SK-N-SH (cell line): Measurements from ENCODE around the gene TMPRSS9. TPM values are rescaled to one million over a fixed set of nuclear protein-coding genes. Genes with fewer than 3 reads are reported as not detected.
"Not testable (repeated sequence)": the region's sequence is repeated elsewhere in the genome, so short reads cannot be mapped to it uniquely, and the experiment has no call there.

Source experiments
- CTCF ChIA-PET: fragments of 300-600, 350-600 bp; formaldehyde crosslinking; extraction: SDS; loops from one replicate; lab custom pipeline; 2021; lab: Yijun Ruan, JAX
- POLR2A ChIA-PET: fragments of 350-600 bp; sonication (Branson Sonifier 250); formaldehyde crosslinking; extraction: SDS; loops from one replicate; lab custom pipeline; 2020; ENCODE audit warnings: antibody characterized with exemption, inconsistent platforms; lab: Yijun Ruan, JAX
- DNase-seq: peaks from one replicate; pipeline ENCODE4 v3.0.0; 2012
- H2AFZ ChIP-seq: fragments of 200-600 bp; sonication (generic); 2 replicates; pipeline ENCODE4 v1.8.1; 2016; ENCODE audit warnings: antibody characterized with exemption, mild to moderate bottlenecking, low read depth
- H3F3A ChIP-seq: fragments of 200-600 bp; sonication (generic); replicated peaks from 2 replicates; pipeline ENCODE3; 2016; ENCODE audit warnings: antibody characterized with exemption, mild to moderate bottlenecking; ENCODE audit not compliant: insufficient read depth
- H3K27ac ChIP-seq, 2 experiments: fragments of 200-500 bp in 1 of 2; fragments of 200-600 bp in 1 of 2; sonication (Bioruptor generic) in 1 of 2; sonication (generic), shearing (Covaris generic) in 1 of 2; 2 replicates each; pipeline versions ENCODE4 v1.5.1 to v1.6.1; 2014 to 2016; ENCODE audit warnings: low read depth in 2 of 2, inconsistent platforms in 1 of 2, low read length in 1 of 2, mild to moderate bottlenecking in 1 of 2, mixed read lengths in 1 of 2
- H3K27me3 ChIP-seq: fragments of 200-600 bp; sonication (generic), shearing (Covaris generic); 2 replicates; pipeline ENCODE4 v1.6.1; 2016; ENCODE audit warnings: mixed run types; ENCODE audit not compliant: insufficient read depth
- H3K36me3 ChIP-seq, 2 experiments: fragments of 200-500 bp in 1 of 2; fragments of 200-600 bp in 1 of 2; sonication (Bioruptor generic) in 1 of 2; sonication (generic) in 1 of 2; replicated peaks in 1 of 2; 2 replicates each; pipeline versions ENCODE3 to v1.5.1; 2014 to 2016; ENCODE audit warnings: low read length in 1 of 2, mild to moderate bottlenecking in 1 of 2; ENCODE audit not compliant: insufficient read depth in 2 of 2, control insufficient read depth in 1 of 2
- H3K4me1 ChIP-seq, 2 experiments: fragments of 200-500 bp in 1 of 2; fragments of 200-600 bp in 1 of 2; sonication (Bioruptor generic) in 1 of 2; sonication (generic), shearing (Covaris generic) in 1 of 2; 2 replicates each; pipeline versions ENCODE4 v1.5.1 to v1.6.1; 2014 to 2016; ENCODE audit warnings: low read depth in 1 of 2, low read length in 1 of 2, mixed run types in 1 of 2; ENCODE audit not compliant: insufficient read depth in 2 of 2, control insufficient read depth in 1 of 2
- H3K4me2 ChIP-seq: fragments of 200-600 bp; sonication (generic), shearing (Covaris generic); 2 replicates; pipeline ENCODE4 v1.6.1; 2017; ENCODE audit warnings: mixed run types
- H3K4me3 ChIP-seq, 2 experiments: fragments of 200-500 bp in 1 of 2; fragments of 200-600 bp in 1 of 2; sonication (Bioruptor generic) in 1 of 2; sonication (generic), shearing (Covaris generic) in 1 of 2; 2 replicates each; pipeline versions ENCODE4 v1.5.1 to v1.8.1; 2014 to 2016; ENCODE audit warnings: low read depth in 2 of 2, inconsistent platforms in 1 of 2, low read length in 1 of 2, mild to moderate bottlenecking in 1 of 2, mixed read lengths in 1 of 2, moderate library complexity in 1 of 2
- H3K79me2 ChIP-seq: fragments of 200-600 bp; sonication (generic); 2 replicates; pipeline ENCODE4 v1.8.1; 2017; ENCODE audit warnings: mild to moderate bottlenecking; ENCODE audit not compliant: insufficient read depth
- H3K9ac ChIP-seq: fragments of 200-600 bp; sonication (generic); 2 replicates; pipeline ENCODE4 v1.6.1; 2017; ENCODE audit warnings: mixed run types
- H3K9me2 ChIP-seq: fragments of 200-600 bp; sonication (generic); 2 replicates; pipeline ENCODE4 v1.6.1; 2017; ENCODE audit warnings: mixed run types
- H3K9me3 ChIP-seq: fragments of 200-600 bp; sonication (generic); 2 replicates; pipeline ENCODE4 v1.6.1; 2017; ENCODE audit warnings: mixed run types, mild to moderate bottlenecking, moderate library complexity
- H4K20me1 ChIP-seq: fragments of 200-600 bp; sonication (generic); 2 replicates; pipeline ENCODE4 v1.6.1; 2017; ENCODE audit warnings: mild to moderate bottlenecking, mixed run types; ENCODE audit not compliant: insufficient read depth
- ELF1 ChIP-seq: IDR thresholded peaks from 2 replicates; pipeline ENCODE4 v1.4.0; 2012
- FOXM1 ChIP-seq: IDR thresholded peaks from 2 replicates; pipeline ENCODE4 v1.4.0; 2012; ENCODE audit warnings: low read depth, mild to moderate bottlenecking
- GABPA ChIP-seq: IDR thresholded peaks from 2 replicates; pipeline ENCODE4 v1.4.0; 2012; ENCODE audit warnings: low read depth, mild to moderate bottlenecking
- NFIC ChIP-seq: IDR thresholded peaks from 2 replicates; pipeline ENCODE4 v1.4.0; 2012; ENCODE audit warnings: borderline replicate concordance
- RAD21 ChIP-seq: IDR thresholded peaks from 2 replicates; pipeline ENCODE4 v1.6.1; 2012; ENCODE audit warnings: mild to moderate bottlenecking, low read length
- REST ChIP-seq: IDR thresholded peaks from 2 replicates; pipeline ENCODE4 v1.6.1; 2012; ENCODE audit warnings: mild to moderate bottlenecking, low read depth, low read length, moderate library complexity
- RFX5 ChIP-seq: IDR thresholded peaks from 2 replicates; pipeline ENCODE4 v1.6.1; 2012; ENCODE audit warnings: mild to moderate bottlenecking, improper control_type of control experiment, low read length
- SMC3 ChIP-seq: IDR thresholded peaks from 2 replicates; pipeline ENCODE4 v1.6.1; 2012; ENCODE audit warnings: low read depth, low read length, improper control_type of control experiment
- TAF1 ChIP-seq: IDR thresholded peaks from 2 replicates; pipeline ENCODE4 v1.6.1; 2012; ENCODE audit warnings: low read depth, mild to moderate bottlenecking, low read length, moderate library complexity, borderline replicate concordance
- TEAD4 ChIP-seq: IDR thresholded peaks from 2 replicates; pipeline ENCODE4 v1.4.0; 2012; ENCODE audit warnings: mild to moderate bottlenecking, borderline replicate concordance; ENCODE audit not compliant: insufficient read depth
- WGBS: methylation state at CpG from one replicate; pipeline ENCODE4 v1.1.6; 2017; ENCODE audit warnings: low lambda C conversion rate; 5-methylcytosine and 5-hydroxymethylcytosine counted together
- polyA plus RNA-seq, 3 experiments: library from polyadenylated mRNA; depleted of rRNA; stranded (reverse); fragments of >200 nt; gene quantifications; 2 replicates each; pipeline ENCODE4 v1.2.3, GENCODE V29; 2012
- TF ChIP-seq, protein P1 (sequence below): fragments of 150-350 bp; IDR thresholded peaks from 2 replicates; pipeline ENCODE4 v1.6.1; 2017; ENCODE audit warnings: antibody characterized with exemption, low read length, low read depth, borderline replicate concordance
- TF ChIP-seq, protein P2 (sequence below): fragments of 150-350 bp; IDR thresholded peaks from 2 replicates; pipeline ENCODE4 v1.6.1; 2016; ENCODE audit warnings: mild to moderate bottlenecking, low read depth, low read length

Gene TMPRSS9
- polyA plus RNA-seq, 1 of the 3 experiments (the other 2 are of a cell fraction), result not detected

DNA sequence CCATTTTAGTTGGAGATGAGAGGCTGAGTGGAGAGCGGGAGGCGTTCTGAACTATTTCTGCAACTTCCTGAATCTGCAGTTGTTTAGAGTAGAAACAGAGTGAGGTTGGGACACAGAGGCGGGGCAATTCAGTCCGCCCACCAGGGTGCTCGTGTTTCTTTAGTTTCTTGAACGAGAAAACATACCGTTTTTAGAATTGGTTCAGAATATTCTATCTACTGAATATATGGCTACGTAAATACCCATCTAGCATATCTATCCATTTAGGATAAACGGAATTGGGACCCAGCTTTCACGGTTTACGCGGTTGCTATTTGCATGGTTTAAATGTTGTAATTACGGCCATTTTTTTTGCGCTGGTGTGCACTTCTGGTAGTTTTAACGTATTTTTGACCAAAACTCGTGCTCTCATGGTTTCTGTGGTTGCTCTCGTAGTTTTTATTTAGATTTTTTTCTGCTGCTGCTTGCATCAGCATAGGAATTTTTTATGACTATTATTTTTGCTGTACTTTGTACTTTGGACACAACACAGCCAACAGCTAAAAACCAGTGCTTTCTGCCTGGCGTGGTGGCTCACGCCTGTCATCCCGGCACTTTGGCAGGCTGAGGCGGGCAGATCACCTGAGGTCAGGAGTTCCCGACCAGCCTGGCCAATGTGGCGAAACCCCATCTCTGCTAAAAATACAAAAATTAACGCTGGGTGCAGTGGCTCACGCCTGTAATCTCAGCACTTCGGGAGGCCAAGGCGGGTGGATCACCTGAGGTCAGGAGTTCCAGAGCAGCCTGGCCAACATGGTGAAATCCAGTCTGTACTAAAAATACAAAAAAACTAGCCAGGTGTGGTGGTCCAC, 34.6 kb downstream of the TMPRSS9 start:
- H3K4me3 ChIP-seq, result no peak overlapping the region
- no peaks in the 10 kb centered on the region for H3K79me2 ChIP-seq
- 78% methylated on average over 25 of the region's 27 CpGs for WGBS
- H3K27ac ChIP-seq, result no peak overlapping the region
- no peak overlapping the region for H3K4me2 ChIP-seq
- H3K9me3 ChIP-seq, result no peaks in the 10 kb centered on the region
- H3K36me3 ChIP-seq, result no peaks in the 10 kb centered on the region
- ChIA-PET CTCF (interaction anchor here (1.0 to 3.9 kb wide), 3 partner anchors 43 to 159 kb away, joined by 3 to 19 read pairs (median 6); partner anchors contain the start of gene PLEKHJ1), POLR2A (no interaction called here)
- no peaks in the 10 kb centered on the region for H4K20me1 ChIP-seq
- no peak overlapping the region for H2AFZ ChIP-seq
- no peaks in the 10 kb centered on the region for H3K9me2 ChIP-seq
- DNase-seq, result no peak
- peaks cover 3% of the 10 kb centered on the region; the same call in 1 of the 2 replicates for H3K27me3 ChIP-seq
- no peaks in the 10 kb centered on the region for H3K4me1 ChIP-seq
- H3K9ac ChIP-seq, result no peak overlapping the region
- TF ChIP-seq ELF1, result no peak
- TF ChIP-seq, protein P1, sequence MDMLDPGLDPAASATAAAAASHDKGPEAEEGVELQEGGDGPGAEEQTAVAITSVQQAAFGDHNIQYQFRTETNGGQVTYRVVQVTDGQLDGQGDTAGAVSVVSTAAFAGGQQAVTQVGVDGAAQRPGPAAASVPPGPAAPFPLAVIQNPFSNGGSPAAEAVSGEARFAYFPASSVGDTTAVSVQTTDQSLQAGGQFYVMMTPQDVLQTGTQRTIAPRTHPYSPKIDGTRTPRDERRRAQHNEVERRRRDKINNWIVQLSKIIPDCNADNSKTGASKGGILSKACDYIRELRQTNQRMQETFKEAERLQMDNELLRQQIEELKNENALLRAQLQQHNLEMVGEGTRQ, result no peak
- TF ChIP-seq RAD21, result no peak
- TF ChIP-seq RFX5, result no peak
- no peak for TF ChIP-seq SMC3
- no peak for TF ChIP-seq FOXM1
- TF ChIP-seq, protein P2, sequence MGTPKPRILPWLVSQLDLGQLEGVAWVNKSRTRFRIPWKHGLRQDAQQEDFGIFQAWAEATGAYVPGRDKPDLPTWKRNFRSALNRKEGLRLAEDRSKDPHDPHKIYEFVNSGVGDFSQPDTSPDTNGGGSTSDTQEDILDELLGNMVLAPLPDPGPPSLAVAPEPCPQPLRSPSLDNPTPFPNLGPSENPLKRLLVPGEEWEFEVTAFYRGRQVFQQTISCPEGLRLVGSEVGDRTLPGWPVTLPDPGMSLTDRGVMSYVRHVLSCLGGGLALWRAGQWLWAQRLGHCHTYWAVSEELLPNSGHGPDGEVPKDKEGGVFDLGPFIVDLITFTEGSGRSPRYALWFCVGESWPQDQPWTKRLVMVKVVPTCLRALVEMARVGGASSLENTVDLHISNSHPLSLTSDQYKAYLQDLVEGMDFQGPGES, result no peak
- no peak for TF ChIP-seq TEAD4
- TF ChIP-seq GABPA, result no peak
- TF ChIP-seq TAF1, result no peak
- TF ChIP-seq NFIC, result no peak
- TF ChIP-seq REST, result no peak
- H3F3A ChIP-seq, result peaks cover 3% of the 10 kb centered on the region

- POLR2A ChIA-PET, H3K4me1 ChIP-seq, H3K27me3 ChIP-seq, H3K4me3 ChIP-seq, CTCF ChIA-PET, H3F3A ChIP-seq, H3K36me3 ChIP-seq, H3K4me2 ChIP-seq, H3K79me2 ChIP-seq, H4K20me1 ChIP-seq, H2AFZ ChIP-seq, H3K27ac ChIP-seq, DNase-seq, H3K9ac ChIP-seq, H3K9me2 ChIP-seq, H3K9me3 ChIP-seq: not testable (repeated sequence)
- WGBS, result 80% methylated on average over 14 of the region's 18 CpGs
Observed at GRCh38 chr19:2395293-2395829, 35.3 kb downstream of the TMPRSS9 start.

DNA sequence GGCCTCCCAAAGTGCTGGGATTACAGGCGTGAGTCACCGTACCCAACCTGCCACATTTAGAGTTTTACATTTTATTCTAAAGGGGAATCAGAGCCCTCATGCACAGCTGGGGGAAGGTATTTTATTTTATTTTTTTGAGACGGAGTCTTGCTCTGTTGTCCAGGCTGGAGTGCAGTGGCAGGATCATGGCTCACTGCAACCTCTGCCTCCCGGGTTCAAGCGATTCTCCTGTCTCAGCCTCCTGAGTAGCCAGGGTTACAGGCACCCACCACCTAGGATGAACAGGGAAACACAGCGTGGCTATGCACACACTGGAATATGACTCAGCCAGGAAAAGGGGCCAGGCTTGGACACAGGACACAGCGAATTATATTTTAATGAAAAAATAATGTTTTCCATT, 37.1 kb downstream of the TMPRSS9 start:
- 75% methylated on average over 7 of the region's 7 CpGs for WGBS
- H3K79me2 ChIP-seq, H2AFZ ChIP-seq, H3K27me3 ChIP-seq, H3K4me3 ChIP-seq, DNase-seq, H3F3A ChIP-seq, H4K20me1 ChIP-seq, POLR2A ChIA-PET, H3K9me2 ChIP-seq, H3K4me2 ChIP-seq, H3K4me1 ChIP-seq, H3K9ac ChIP-seq, H3K36me3 ChIP-seq, H3K9me3 ChIP-seq, H3K27ac ChIP-seq: not testable (repeated sequence)
- CTCF ChIA-PET, result interaction anchor here (1.8 kb wide), 1 partner anchor 103 kb away, joined by 3 read pairs; no protein-coding TSS in a partner anchor
